NOMO-1 (cell line): Measurements from ENCODE around the gene SLC45A3.
A peak's percentile ranks its signal among the peaks of the same experiment; 100 is the strongest.

Experiments used
- DNase-seq, 2 experiments: peaks; one replicate each; lab custom pipeline; 2025; ENCODE audit not compliant: unreplicated experiment in 2 of 2; lab: John Stamatoyannopoulos, UW

The SLC45A3 gene

DNA sequence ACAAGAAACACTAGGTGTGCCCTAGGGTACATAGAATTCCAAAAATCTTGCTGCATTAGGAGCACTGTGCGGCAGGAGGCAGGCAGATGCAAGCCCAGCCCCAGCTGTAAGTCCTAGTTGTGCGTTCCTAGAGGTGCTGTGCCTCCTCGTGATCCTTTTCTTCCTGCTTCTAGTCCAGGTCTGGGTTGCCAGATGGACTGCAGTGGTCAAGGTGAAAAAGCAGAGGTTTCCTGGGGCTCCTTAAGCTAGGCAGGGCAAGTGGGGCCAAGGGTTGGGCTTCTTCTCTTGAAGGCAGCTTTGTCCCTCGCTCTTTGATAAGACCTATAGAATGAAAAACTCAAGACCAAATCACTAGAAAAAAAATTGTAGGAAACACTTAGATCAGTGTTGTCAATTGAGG is 21.6 kb upstream of the SLC45A3 start:
- no peak for DNase-seq

DNA sequence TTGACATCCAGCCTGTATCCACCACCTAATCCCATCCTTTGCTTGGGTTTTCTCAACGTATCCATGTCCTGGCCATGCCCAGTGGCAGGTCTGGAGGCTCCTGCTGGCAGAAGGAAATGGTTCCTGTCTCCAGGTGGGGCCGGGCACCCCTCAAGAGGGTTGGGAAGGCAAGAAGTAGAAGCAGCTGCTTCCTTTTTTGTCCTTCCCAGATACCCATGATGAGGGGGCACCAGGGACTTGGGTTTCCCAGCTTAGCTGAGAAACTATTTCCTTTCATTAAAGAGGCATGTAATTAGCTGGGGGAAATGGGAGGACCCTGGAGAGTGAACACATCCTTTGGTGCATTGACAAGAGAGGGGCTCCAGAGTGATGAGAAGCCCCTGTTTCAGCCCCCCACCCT is 21.1 kb upstream of the SLC45A3 start:
- DNase-seq = no peak

DNA sequence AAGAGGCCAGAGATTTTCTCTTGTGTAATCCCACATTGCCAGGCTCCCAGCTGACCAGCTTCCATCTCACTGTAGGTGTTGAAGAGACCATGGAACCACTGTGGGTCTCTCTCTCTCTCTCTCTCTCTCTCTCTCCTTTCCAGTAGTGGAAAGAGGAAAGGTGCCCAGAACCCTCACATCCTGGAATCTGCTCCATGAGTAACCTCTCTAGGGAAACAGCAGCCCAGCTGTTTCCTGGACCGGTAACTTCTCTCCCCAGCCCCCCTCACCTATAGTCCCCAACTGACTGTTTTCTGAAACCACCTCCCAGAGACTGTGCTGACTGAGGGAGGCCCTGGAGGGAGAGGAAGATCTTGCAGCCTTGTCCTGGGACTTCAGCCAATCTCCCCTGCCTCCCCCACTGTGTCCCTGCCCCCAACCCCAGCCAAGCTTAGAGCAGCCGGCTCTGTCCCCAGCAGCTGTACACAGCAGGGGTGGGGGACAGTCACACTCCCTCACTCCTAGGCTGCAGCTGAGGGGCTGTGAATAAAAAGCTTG is 20.6 kb upstream of the SLC45A3 start:
- no peak for DNase-seq

DNA sequence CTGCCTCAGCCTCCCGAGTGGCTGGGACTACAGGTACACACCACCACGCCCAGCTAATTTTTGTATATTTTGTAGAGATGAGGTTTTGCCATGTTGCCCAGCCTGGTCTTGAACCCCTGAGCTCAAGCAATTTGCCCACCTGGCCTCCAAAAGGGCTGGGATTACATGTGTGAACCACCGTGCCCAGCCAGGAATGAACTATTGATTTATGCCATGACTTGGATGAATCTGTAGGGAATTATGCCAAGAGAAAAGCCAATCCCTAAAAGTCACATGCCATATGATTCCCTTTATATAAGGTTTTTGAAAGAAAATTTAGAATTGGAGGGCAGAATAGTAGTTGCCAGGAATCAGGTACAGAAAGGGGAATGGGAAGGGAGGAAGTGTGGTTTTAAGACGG is 19.1 kb upstream of the SLC45A3 start:
- no peak for DNase-seq

DNA sequence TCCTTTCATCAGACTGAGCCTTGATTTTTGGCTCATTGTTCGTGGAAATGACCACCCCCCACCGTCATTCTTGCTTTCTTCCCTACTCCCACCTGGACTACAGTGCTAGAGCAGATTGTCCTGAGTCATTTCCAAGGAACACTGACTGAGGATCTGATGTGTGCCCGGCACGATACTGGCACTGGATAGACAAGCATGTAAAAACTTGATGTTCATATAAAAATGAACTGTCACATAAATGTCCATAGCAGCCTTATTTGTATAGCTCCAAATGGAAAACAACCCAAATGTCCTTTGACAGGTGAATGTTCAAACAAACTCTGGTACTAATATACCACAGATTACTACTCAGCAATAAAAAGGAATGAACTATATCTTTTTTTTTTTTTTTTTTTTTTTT is 18.6 kb upstream of the SLC45A3 start:
- DNase-seq = no peak

DNA sequence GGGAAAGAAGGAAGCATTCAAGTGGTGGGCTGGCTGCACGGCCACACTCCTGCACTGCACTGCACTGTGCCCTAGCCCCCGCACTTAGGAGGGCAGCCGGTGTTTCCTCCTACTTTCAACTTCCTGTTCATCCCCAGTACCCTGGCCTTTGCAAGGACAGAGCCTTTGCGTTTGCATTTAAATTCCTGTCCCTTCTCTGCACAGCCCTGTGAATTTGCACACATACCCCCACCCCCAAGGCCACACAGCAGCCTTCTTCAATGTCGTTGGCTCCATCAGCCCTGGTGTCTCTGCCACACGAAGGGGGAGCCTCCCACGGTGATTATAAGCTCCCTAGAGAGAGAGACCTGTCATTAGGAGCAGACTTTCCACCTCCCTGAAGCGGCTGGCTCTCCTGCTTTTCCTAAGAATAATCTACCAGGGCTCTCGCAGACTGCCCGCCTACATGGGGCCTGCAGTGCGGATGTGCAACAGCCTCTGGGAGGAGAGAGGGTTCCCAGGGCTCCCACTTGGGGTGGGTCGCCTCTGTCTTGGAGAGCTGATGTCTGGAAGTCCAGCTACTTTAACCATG is 13.2 kb upstream of the SLC45A3 start:
- no peak for DNase-seq

DNA sequence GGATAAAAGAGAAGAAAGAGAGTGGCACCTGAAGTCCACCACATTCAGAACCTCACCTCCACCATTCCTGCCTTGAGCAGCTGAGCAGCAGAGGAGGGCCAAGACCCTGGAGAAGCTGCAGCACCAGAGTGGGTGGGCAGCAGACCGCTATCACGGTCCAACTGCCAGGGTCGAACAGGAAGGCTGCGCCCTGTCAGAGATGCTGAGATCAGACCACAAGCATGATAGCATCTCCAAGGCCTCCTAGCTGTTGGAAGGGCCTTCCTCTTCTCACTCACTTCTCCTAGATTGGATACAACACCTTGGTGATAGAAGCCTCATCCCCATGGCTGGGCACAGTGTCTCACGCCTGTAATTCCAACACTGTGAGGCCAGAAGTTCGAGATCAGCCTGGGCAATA is 12.1 kb upstream of the SLC45A3 start:
- no peak for DNase-seq

DNA sequence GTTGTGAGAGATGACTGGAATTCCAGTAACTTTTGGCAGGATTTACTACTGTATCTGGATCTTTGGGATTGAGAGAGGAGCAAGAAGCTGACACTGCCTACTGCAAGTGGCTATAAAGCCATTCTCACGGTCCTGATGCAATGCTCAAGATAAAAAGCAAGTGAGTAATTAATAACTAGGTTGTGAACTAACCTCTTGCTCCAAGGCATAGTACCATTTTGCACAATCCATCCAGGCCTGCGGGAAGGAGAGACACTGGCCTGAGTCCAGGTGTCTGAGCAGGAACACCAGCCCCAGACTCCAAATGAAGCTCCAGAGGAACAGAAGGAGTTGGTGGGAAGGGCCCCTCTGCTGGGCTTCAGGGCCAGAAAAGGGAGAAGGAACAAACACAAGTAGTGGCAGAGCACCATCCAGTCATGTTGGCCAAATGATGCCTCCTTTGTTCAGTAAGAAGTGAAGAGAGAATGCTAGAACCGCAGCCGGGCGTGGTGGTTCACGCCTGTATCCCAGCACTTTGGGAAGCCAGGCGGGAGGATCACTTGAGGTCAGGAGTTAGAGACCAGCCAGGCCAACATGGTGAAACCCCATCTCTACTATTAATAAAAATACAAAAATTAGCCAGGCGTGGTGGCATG is 9.9 kb upstream of the SLC45A3 start:
- DNase-seq = no peak

DNA sequence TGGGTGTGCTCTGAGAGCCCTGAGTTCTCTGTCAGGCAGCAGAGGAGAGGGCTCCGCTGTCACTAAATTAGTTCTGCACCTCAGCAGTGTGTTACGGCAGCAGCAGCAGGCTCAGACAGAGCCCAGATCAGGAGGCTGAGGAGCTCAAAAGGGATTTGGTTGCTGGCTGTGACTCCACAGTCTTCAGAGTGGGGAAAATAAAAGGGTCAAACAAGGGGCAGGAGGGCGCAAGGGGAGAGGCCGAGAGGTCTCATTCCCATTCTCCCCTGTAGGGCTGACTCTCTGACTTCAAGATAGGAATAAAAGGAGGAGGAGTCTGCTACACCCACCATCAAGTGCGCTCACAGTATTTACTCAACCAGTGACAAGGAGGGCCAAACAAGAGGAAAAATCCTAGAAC is 9.2 kb upstream of the SLC45A3 start:
- no peak for DNase-seq

DNA sequence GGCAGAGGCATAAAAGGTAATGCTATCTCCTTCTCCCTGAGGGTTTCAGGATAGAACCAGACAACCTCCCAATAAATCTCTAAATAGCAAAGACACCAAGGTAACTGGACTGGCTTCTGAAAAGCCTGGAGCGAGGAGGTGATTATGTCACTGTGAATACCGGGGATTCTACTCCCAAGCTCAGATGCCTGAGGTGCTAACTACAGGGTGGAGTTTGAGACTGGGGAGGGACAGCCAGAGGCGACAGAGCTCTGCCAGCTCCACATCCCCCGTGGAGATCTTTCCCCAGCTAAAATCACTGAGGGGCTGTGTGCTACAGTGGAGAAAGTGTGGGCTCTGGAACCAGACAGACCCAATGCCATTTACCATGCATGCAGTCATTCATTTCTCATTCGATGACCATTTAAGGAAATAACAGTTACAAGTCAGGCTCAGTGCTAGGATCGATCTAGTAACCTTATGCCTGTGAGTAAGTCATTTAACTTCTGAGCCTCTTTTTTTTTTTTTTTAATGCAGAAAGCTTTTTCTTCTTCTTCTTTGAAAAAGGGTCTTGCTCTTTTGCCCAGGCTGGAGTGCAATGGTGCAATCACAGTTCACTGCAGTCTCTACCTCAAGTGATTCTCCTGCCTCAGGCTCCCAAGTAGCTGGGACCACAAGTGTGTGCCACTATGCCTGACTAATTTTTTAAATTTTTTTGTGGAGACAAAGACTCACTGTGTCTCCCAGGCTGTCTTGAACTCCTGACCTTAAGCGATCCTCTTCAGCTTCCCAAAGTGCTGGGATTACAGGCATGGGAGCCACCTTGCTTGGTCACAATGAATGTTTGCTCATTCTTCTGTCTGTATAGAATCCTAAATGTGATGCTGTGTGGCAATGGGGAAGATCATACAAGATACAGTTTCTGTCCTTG is 8.1 kb upstream of the SLC45A3 start:
- no peak for DNase-seq

DNA sequence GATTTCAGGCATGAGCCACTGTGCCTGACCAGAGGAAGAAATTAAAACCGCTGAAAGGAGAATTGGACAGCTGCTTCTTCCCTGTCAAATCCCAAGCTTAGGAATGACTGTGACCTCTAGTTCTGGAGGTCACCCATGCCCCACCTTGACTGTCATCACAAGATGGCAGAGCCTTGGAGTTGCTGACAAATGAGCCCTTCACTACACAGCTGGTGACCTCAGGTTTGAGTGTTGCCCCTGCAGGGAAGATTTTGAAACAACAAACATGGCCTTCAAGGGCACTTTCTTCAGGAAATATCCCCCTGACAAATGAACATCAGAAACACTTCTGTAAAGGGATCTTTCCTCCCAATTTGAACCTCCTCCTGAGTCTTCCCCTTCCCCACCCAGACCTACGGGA is 6.9 kb upstream of the SLC45A3 start:
- no peak for DNase-seq

DNA sequence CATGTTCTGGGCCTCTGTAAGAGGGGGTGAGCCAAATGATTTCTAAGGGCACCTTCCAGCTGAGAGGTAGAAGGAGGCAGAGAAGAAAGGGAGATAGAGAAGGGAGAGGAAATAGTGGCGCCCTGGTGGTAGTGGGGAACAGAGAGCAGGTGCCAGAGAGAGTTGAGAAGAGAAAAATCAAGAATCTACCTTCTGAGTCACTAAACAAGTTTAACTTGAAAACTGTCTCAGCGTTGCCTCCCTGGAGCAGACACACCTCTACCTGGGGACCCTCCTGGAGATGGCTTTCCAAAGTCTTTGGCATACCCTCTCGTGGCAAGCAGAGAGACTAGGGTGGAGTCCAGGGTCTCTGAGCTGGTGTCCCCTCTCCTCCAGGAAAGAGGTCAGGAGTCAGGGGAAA is 1.1 kb upstream of the SLC45A3 start:
- DNase-seq = no peak

DNA sequence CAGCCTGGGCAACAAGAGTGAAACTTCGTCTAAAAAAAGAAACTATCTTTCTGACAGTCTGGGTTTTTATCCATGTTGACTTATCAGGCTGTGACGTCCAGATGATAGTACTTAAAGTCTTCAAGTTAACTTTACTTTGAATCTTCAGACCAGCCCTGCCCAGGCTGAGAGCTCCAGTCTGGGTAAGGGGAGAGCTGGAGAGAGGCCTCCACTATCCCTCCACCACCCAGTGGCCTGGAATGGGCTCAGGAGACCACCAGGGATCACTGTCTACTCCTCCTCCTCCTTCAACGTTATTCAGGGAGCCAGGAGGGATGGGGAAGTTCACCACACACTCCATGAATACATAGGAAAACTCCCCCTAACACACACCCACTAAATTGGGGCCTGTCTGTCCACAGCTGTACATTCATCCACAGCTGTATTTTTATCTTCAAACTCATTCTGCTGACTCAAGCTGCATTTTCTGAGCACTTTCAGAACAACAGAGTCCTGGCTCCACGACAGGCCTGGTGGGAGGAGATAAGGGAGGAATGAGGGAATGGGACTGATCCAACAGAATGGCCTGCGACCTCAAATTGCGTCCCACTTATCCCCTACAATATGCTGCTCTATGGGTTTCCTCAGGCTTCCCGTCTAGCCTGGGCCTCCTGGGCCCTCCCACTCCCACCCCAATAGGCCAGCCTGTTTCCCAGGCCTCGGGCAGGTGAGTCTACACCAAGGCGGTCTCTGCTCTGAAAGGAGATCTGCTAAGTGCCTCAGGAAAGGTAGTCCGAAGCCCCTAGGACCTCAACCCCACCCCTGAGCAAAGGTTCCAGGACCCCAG is 1.8 kb downstream of the SLC45A3 start:
- no peak for DNase-seq

DNA sequence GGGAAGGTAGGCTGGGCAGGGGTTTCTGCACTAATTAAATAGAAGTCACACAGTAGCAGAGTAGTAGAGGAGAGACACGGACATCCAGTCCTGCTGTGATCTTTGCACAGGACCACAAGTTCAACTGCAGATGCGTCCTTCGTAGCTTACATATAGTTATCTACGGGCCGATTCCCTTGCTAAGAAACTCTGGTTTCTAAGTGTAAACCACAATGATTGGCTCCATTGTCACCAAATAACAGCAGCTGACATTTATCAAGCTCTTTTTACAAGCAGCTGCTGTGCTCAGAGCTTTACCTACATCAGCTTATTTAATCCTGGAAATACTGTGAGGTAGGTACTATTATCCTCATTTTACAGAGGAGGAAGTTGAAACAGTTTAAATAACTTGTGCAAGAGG is 3.1 kb downstream of the SLC45A3 start:
- DNase-seq = peak in 1 of 2 experiments; percentile 41

DNA sequence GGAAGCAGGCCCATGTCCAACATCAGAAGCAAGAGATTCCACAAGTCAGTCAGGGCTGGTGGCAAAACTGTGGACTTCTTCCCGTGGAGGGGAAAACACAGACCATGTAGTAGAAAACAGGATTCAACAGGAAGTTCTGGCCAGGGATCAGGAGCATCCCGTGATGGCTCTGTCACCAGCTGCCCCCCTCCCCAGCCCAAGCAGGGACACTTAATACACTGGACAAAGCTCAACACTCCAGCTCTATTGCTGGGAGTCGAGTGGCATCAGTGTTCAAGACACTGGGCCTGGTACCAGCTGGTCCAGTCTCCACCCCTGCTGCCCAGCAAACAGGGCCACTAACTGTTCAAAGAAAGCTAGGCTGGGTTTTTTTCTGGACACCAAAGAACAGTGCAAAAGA is 3.7 kb downstream of the SLC45A3 start:
- no peak for DNase-seq

DNA sequence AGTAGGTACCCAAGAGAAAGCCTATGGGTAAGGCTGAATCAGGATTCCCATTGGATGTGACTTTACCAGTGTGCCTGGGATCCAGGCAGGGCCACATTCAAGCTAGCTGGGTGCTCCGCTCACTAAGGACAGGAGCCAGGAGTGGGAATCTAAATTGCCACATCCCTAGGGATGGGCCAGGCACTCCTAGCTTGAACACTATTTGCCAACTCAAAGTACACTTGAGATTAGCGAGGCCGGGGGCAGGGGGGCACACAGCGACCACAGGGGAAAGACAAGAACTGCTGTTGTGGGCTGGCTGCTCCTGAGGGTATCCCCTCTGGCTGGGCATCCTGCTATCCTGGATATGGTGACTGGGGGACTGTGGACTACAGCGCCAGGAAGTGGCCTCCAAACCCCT is 4.3 kb downstream of the SLC45A3 start:
- no peak for DNase-seq

DNA sequence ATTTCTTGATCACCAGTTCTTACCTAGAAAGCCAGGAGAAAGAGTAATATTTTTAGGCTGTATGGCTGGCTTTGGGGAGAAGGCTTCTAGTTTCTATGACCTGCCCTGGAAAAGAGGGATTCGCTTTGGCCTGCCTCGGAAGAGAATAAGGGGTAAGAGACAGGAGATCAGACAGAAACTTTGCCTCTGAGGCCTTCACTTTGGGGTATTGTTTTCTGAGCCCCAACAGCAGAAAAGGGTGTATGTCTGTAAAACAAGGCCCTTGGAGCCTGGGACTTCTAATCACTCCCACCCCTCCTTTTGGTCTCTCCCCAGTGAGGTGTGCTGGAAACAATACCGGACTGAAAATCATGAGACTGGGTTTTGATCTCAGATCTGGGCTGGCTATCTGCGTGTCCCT is 5.1 kb downstream of the SLC45A3 start:
- DNase-seq = no peak

DNA sequence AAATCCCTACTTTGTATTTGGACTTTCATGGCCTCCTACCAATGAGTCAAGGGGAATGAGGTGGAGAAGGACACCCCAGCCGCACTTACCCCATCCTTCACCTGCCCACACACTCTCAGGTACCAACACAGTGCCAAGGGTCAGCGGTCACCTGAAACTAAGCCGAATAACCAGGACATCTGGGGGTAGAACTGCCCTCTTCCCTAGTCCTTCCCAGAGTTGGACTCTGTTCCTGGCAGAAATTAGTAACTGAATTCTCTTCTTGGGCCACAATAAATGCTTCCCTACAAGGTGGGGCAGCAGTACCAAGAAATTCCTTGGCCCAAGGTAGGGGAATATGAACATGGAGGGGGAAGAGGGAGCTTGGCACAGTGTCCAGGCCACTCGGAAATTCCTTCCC is 7.3 kb downstream of the SLC45A3 start:
- DNase-seq = no peak

DNA sequence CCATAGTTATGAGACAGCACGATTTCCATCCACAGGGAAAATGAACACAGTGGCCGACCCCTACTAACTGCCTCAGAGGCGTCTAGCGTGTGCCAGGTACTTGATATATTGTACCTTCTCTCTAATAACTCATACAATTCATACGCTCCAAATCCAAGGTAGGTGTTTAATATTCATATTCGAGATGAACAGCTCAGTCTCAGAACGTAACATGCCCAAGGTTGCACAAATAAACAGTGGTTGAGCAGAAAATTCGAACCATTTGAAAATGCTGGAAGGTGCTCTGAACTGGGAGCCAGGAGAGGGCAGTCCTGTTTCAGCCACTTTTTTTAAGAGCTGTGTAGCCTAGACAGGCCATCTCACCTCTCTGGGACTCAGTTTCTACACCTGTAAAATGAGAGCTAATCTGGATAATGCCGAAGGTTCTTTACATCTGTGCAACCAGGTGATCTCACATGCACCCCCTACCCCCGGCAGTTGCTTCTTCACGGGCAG is 7.9 kb downstream of the SLC45A3 start:
- no peak for DNase-seq

DNA sequence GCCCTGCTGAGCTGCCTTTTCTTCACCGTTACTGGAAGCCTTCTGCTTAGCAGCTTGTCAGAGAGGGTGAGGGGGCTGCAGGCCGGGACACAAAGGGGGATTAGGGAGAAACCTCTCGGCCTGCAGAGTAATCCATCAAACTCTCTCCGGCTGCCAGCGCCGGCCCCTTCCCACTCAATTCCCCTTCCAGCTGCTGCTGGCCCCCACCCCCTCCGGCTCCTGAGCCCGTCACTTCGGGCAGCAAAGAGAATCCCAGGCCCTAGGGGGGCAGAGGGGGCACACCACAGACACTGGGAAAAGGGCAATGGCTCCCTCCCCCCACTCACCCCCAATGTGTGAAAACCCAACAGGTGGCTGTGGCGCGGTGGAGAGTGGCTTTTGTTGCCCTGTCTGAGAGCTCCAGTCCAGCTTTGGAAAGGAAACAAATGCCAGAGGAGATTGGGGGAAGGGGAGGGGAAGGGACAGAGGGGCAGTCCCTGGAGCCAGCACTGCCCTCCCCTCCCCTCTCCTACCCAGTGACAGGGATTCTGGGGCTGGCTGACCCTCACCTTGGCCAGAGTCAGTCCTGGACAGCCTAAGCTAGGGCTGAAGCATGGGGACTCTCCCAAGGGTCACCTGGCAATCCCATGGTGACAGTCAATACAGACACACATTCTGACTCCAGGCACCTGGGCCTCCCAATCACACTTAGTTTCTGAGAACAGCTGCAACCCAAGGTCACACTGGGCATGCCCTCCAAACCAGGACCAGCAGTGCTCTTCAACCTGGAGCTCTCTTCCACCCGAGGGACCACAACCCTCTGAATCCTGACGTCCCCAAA is 9.5 kb downstream of the SLC45A3 start:
- no peak for DNase-seq
